NCI-H2107 (cell line): ENCODE measurements around the gene MAG.
A peak's percentile ranks its signal among the peaks of the same experiment; 100 is the strongest.

ENCODE experiments used
- DNase-seq: peaks from one replicate; lab custom pipeline; 2025; lab: John Stamatoyannopoulos, UW

The MAG gene

GRCh38 chr19:35265126-35265899 is 26.6 kb upstream of the MAG start:
- no peak for DNase-seq

GRCh38 chr19:35265900-35266519 is 26.0 kb upstream of the MAG start:
- DNase-seq, result no peak

DNA sequence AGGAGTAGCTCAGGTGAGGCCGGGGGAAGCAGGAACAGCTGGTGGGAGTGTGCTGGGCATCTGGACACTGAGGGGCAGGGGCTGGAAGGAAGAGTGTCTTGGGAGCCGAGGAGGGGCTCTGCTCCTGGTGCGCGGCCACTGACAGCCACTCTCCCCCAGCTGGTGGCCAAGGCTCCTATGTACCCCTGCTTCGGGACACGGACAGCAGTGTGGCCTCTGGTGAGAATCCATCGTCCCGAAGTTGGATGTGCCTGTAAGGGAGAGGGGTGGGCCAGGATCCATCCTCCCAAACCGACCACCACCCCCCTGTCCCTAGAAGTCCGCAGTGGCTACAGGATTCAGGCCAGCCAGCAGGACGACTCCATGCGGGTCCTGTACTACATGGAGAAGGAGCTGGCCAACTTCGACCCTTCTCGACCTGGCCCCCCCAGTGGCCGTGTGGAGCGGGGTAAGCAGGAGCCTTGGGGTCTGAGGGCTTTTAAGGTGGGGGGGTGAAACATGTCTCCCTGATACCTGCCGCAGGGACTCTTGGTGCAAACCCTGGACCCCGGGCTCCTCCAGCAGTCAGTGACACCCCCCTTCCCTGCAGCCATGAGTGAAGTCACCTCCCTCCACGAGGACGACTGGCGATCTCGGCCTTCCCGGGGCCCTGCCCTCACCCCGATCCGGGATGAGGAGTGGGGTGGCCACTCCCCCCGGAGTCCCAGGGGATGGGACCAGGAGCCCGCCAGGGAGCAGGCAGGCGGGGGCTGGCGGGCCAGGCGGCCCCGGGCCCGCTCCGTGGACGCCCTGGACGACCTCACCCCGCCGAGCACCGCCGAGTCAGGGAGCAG is 25.2 kb upstream of the MAG start:
- DNase-seq, result no peak

DNA sequence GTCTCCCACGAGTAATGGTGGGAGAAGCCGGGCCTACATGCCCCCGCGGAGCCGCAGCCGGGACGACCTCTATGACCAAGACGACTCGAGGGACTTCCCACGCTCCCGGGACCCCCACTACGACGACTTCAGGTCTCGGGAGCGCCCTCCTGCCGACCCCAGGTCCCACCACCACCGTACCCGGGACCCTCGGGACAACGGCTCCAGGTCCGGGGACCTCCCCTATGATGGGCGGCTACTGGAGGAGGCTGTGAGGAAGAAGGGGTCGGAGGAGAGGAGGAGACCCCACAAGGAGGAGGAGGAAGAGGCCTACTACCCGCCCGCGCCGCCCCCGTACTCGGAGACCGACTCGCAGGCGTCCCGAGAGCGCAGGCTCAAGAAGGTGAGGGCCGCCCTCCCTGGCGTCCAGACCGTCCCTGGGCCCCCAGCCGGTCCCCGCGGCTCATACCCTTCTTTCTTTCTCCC is 24.6 kb upstream of the MAG start:
- no peak for DNase-seq

DNA sequence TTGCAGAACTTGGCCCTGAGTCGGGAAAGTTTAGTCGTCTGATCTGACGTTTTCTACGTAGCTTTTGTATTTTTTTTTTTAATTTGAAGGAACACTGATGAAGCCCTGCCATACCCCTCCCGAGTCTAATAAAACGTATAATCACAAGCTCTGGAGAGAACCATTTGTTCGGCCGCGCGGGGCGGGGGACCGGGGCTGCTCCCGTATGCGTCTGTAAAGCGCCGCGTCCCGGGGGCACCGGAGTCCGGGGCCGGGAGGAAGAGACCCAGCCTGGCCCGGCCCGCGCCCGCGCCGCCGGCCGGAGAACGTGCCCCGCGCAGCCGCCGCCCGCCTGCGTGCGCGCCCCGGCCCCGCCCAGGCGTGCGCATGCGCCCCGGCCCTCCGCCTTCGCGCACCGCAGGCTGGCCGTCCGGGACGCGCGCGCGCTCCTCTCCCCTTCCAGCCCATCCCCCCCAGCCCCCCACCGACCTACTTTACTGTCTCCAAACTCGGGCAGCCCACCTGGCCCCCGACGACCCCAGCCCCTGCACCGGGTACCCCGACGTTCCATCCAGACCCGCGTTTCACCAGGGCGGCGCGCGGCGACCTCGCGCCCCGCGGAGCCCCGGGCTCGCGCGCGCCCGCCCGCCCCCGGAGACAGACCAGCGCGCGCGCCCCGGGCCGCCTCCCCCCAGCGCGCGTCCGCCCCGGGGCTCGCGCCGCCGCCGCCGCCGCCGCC is 24.0 kb upstream of the MAG start:
- no peak for DNase-seq

DNA sequence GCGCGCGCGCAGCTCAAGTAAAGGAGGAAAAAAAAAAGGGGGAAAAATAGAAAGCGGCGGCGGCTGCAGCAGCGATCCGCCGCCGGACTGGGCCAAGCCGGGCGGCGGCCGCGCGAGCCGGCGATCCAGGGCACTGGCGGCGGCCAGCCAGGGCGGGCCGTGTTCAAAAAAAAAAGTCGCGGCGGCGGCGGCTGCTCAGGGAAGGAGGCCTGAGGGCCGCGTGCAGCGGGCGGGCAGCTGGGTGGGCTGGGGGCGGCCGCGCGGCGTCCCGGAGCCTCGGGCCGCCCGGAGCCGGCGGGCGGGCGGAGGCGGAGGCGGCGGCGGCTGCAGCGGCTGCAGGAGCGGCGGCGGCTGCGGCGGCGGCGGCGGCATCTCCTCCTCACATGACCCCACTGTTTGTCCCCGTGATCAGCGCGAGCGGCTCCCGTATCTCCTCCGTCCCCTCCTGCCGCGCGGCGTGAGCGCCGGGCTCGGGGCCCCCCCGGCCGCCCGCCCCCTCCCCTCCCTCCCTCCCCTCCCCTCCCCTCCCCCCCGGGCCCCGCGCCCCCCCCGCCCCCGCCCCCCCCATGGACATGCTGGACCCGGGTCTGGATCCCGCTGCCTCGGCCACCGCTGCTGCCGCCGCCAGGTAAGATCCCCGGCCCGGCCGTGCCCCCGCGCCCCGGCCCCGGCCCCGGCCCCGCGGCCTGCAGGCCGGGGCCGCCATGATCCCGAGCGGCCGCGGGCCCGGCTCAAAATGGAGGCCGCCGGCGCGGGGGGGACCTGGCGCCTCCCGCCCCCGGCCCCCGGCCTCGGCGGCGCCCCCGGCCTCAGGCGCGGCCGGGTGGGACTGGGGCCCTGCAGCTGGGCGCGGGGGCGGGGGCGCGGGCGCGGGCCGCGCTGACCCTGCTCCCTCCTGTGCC is 23.2 kb upstream of the MAG start, which contains the start of gene USF2:
USF2 (plus strand) TSS at position 427 of the 902 bp plus-strand sequence; CDS start at position 567, 140 bp downstream.
- DNase-seq, result peak; percentile 52

GRCh38 chr19:35269438-35270117 is 22.4 kb upstream of the MAG start:
- peak; percentile 28 for DNase-seq

GRCh38 chr19:35270381-35270811 is 21.6 kb upstream of the MAG start:
- DNase-seq, result no peak

- DNase-seq, result no peak
Measured at GRCh38 chr19:35271546-35271945, 20.4 kb upstream of the MAG start.

DNA sequence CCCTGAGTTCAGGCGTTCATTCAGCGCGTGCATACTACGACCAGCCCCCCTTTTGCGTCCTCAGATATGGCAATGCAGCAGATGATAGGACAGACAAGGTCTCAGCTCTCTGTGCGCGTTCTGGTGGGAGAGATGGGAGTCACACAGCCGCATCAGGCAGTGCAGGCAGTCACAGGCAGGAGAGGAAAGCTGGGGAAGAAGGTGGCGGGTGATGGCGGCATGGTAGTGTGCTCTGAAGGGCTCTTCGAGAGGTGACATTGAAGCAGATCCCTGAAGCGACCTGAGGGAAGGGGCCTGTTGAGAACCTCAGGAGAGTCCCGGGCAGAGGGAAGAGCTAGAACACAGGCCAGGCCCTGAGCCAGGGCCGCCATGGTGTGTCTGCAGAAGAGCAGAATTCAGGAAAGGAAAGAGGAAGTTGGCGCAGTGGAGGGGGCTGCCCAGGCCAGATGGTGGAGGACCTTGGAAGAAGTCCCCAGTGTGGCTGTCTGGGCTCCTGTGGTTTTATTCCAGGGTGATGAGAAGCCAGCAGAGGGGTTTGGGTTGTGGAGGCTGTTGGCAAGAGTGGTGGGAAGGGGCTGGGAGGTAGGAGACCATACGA is 19.7 kb upstream of the MAG start:
- DNase-seq, result no peak

DNA sequence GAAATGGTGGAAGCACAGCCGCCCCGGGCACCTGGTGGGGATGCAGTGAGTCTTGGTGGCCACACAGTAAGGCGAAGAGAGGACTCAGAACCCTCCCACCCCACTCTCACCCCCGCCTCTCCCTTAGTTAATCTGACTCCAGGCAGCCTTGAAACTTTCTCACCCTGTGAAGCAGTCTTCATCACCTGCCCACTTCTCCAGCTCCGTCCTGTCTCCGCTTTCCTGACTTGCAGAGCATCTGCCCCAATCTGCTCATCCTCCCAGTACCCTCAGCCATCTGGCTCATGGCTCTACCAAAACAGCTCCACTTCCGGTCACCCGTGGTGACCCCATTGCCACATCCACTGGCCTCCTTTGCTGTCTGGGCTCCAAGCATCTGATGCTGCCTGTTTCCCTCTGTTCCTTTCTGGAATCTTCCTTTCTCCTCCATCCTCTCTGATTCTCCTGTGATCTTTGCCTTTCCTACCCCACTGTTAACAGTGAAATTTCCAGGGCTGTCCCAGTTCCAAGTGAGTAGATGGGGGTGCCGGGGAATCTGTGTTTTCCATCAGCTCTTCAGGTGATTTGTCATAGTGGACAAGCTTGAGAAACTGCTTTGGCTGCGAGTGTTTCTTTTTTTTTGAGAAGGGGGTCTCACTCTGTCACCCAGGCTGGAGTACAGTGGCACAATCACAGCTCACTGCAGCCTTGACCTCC is 18.9 kb upstream of the MAG start:
- no peak for DNase-seq

- DNase-seq, result no peak
Measured at GRCh38 chr19:35273686-35274259, 18.2 kb upstream of the MAG start.

GRCh38 chr19:35274323-35274722 is 17.6 kb upstream of the MAG start:
- DNase-seq, result no peak

- DNase-seq, result no peak
Measured at GRCh38 chr19:35276706-35277281, 15.2 kb upstream of the MAG start.

DNA sequence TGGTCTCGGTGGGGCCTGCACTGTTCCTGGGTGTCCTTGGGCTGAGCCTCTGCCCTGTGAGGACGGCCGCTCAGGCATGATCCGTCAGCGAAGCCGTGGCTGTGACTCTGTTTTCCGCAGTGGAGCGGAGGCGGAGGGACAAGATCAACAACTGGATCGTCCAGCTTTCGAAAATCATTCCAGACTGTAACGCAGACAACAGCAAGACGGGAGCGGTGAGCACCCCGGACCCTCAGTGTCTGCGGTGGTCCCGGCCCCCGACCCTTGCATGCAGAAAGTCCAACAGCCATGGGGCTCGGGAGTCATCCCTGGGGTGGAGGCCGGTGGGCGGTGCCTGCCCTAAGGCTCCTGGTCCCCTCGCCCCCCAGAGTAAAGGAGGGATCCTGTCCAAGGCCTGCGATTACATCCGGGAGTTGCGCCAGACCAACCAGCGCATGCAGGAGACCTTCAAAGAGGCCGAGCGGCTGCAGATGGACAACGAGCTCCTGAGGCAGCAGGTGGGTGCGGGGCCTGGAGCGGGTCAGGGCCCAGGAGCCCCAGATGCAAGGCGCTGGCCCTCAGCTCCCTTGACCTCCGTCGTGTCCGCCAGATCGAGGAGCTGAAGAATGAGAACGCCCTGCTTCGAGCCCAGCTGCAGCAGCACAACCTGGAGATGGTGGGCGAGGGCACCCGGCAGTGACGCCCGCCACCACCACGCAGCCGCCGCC is 13.2 kb upstream of the MAG start:
- DNase-seq, result no peak

DNA sequence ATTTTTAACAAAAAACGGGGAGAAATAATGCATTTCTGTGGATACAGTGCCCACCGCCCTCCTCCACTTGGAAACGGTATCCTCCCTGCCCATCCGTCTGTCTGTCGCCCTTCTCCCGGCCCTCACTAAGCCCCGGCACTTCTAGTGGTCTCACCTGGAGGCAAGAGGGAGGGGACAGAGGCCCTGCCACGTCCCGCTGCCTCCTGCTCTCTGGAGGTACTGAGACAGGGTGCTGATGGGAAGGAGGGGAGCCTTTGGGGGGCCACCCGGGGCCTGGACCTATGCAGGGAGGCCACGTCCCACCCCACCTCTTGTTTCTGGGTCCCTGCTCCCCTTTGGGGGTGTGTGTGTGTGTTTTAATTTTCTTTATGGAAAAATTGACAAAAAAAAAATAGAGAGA is 12.6 kb upstream of the MAG start:
- DNase-seq, result no peak

GRCh38 chr19:35279985-35280821 is 11.8 kb upstream of the MAG start:
- no peak for DNase-seq
